HG03060 (cell line): ENCODE measurements around the gene PDE11A.
"Not testable (repeated sequence)": the region's sequence is repeated elsewhere in the genome, so short reads cannot be mapped to it uniquely, and the experiment has no call there.

Source experiments
- ATAC-seq: cut with Tn5 transposase; IDR thresholded peaks from one replicate; pipeline ENCODE4 v1.9.1; 2021; ENCODE audit warnings: low read depth, moderate number of reproducible peaks; ENCODE audit not compliant: unreplicated experiment

Gene PDE11A

GRCh38 chr2:177887722-177888121 lies 184.9 kb downstream of the PDE11A start:
- ATAC-seq: no peak

GRCh38 chr2:177886824-177887223 lies 185.8 kb downstream of the PDE11A start:
- ATAC-seq: no peak

- ATAC-seq: no peak
These were observed 186.6 kb downstream of the PDE11A start for GRCh38 chr2:177885828-177886466.

GRCh38 chr2:177883177-177883576 lies 189.4 kb downstream of the PDE11A start:
- ATAC-seq: no peak

- ATAC-seq: no peak
These were observed 190.1 kb downstream of the PDE11A start for GRCh38 chr2:177882501-177882900.

GRCh38 chr2:177881921-177882320 lies 190.7 kb downstream of the PDE11A start:
- no peak for ATAC-seq

- ATAC-seq: no peak
These were observed 191.4 kb downstream of the PDE11A start for GRCh38 chr2:177881008-177881747.

- no peak for ATAC-seq
These were observed 192.3 kb downstream of the PDE11A start for GRCh38 chr2:177880285-177880684.

- no peak for ATAC-seq
These were observed 195.6 kb downstream of the PDE11A start for GRCh38 chr2:177876950-177877349.

GRCh38 chr2:177874686-177875085 lies 197.9 kb downstream of the PDE11A start:
- no peak for ATAC-seq

GRCh38 chr2:177873915-177874314 lies 198.7 kb downstream of the PDE11A start:
- ATAC-seq: no peak

- ATAC-seq: no peak
These were observed 200.3 kb downstream of the PDE11A start for GRCh38 chr2:177872286-177872685.

GRCh38 chr2:177869912-177870311 lies 202.7 kb downstream of the PDE11A start:
- ATAC-seq: no peak

GRCh38 chr2:177869209-177869608 lies 203.4 kb downstream of the PDE11A start:
- ATAC-seq: no peak

- no peak for ATAC-seq
These were observed 203.8 kb downstream of the PDE11A start for GRCh38 chr2:177868806-177869205.

- ATAC-seq: no peak
These were observed 215.0 kb downstream of the PDE11A start for GRCh38 chr2:177857538-177857937.

GRCh38 chr2:177852389-177852788 lies 220.2 kb downstream of the PDE11A start:
- ATAC-seq: no peak

GRCh38 chr2:177843188-177843587 lies 229.4 kb downstream of the PDE11A start:
- no peak for ATAC-seq

- no peak for ATAC-seq
These were observed 230.3 kb downstream of the PDE11A start for GRCh38 chr2:177842243-177842642.

- not testable (repeated sequence) for ATAC-seq
These were observed 237.0 kb downstream of the PDE11A start for GRCh38 chr2:177835418-177836204.
